ENCODE measurements around the gene DRD2.
"Not testable (repeated sequence)": the region's sequence is repeated elsewhere in the genome, so short reads cannot be mapped to it uniquely, and the experiment has no call there.

The DRD2 gene

GRCh38 chr11:113475160-113475761 lies at the start of gene DRD2:
Gene DRD2, minus strand, starts transcription at chr11:113475398. Its CDS starts 50,747 bp downstream, at chr11:113424651.
- DNase-seq: no peak

- DNase-seq: not testable (repeated sequence)
Measured at GRCh38 chr11:113523906-113524305, 48.7 kb upstream of the DRD2 start.

GRCh38 chr11:113521737-113522517 lies 46.7 kb upstream of the DRD2 start:
- no peak for DNase-seq

DNA sequence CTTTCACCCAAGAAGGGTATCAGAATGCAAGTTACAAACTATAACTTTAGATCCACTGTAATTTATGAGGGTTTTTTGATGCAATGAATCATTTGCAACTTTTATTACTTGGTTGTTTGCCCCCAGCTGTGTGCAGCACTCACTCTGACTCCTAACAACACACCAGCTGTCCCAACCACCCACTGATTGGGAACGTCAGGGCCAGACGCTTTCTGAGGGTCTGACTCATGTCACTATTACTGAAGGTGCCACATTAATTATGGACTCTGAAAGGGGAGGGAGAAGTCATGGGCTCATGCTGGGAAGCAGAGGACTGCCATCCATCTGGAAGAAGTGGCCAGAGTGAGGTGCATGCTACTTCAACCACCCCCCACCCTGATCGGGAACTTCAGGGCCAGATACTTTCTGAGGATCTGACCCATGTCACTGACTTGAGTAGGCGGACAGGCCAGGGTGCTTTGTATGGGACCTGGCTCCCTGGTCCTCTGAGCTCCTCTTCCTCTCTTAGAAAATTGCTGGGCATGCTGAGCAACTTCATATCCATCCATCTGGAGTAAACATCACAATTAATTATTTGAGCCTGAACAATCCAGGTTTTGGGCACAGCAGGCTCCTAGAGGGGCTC lies 44.9 kb upstream of the DRD2 start:
- DNase-seq: no peak

DNA sequence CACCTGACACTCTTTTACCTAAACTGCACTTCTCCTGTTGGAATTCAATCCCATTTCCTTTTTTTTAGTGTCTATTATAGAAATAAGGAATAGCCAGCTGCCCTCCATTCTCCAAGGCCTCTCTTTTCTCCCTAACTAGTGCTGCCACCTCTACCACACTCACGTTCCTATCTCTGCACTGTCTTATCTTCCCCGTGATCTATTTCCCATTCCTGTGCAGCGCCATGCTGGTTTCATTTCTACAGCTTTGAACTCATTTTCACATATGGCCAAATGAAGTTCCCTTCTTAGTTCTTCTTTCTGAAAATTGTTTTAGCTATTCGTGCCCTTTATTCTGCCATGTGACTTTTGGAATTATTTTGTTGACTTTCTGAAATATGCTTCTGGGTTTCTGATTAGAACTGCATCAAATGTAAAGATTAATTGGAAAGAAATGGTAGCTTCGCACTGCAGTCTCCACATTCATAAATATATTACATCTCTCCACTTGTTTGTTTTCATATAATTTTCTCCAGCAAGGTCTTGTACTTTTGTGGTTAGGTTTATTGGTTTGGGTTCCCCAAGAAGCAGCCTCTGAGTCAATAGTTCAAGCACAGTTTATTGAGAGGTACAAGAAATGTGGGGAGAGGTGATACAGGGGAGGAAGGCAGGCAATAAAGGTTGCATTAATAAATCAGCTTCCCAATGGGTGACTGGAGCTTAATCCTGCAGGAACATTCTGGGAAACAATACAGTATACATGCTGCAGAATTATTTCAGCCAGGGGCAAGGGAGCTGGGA lies 43.7 kb upstream of the DRD2 start:
- no peak for DNase-seq

DNA sequence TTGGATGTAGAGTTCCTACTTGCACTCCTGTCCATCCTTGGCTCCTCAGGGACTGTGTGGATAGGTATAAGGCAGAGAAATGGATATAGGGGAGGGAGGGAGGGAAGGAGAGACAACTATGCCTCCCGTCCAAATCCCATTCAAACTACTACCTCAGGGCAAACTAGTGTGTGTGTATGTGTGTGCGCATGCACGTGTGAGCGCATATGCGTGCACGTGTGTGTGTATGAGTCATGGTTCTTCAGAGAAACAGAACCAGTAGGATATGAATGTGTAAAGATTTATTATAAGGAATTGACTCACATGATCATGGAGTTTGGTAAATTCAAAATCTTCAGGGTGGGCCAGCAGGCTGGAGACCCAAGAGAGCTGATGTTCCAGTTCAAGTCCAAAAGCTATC lies 42.2 kb upstream of the DRD2 start:
- DNase-seq: no peak

DNA sequence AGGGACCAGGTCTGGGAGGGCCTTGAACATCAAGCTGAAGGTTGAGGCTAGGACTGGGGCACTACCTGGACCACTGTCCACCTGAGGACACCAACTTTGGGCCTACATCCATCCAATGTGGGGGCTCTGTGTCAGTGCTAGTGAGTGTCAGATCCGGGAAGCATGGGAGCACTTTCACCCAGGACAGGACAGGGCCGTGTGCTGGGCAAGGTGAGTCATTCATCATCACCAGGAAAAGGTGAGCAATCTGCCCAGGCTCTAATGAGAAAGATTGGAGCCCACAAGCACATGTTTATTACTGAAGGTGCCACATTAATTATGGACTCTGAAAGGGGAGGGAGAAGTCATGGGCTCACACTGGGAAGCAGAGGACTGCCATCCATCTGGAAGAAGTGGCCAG lies 39.7 kb upstream of the DRD2 start:
- DNase-seq: no peak

DNA sequence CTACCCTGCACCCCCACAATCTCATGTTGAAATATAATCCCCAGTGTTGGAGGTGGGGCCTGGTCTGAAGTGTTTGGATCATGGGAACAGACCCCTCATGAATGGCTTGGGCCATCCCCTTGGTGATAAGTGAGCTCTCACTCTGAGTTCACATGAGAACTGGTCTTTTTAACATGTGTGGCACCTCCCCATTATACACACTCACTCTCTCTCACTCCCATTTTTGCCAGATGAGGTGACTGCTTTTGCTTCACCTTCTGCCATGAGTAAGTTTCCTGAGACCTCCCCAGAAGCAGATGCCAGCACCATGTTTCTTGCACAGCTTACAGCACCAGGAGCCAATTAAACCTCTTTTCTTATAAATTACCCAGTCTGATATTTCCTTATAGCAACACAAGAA lies 32.1 kb upstream of the DRD2 start:
- DNase-seq: no peak

DNA sequence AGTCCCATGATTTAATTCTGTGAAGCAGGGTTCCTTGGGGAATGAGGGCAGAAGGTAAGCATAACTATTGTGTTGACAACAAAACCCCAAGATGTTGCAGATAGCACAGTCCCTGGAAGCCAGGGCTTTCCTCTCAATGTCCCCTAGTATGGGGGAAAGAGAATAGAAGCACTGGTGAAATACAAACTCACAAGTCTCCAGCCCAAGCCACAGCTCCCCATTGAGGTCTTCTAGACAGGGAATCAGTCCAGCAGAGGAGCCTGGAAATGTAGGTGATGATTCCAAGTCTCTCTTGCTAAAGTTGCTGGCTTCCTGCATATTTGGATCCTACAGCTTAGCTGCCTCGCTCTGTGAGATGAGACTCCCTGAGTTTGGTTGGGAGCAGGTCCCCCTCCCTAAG lies 31.7 kb upstream of the DRD2 start:
- DNase-seq: no peak

DNA sequence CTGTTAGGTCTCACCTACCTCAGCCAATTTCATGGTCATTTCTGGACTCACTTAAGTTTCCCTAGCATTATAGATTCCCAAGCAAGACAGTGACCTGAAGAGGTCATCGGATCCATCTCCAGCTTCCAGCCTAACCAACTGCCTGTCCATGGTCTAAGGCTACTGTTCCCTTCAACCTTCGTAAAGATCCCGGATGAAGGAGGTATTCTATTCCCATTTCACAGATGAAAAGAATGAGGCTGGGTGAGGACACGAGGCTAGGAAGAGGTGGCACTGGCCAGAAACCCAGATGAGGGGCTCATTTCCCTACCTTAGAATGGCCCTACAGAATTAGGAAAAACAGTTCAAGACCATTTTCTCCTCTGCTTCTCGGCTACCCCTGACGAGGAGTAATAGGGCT lies 31.3 kb upstream of the DRD2 start:
- DNase-seq: no peak

- DNase-seq: no peak
Measured at GRCh38 chr11:113505541-113506375, 30.6 kb upstream of the DRD2 start.

DNA sequence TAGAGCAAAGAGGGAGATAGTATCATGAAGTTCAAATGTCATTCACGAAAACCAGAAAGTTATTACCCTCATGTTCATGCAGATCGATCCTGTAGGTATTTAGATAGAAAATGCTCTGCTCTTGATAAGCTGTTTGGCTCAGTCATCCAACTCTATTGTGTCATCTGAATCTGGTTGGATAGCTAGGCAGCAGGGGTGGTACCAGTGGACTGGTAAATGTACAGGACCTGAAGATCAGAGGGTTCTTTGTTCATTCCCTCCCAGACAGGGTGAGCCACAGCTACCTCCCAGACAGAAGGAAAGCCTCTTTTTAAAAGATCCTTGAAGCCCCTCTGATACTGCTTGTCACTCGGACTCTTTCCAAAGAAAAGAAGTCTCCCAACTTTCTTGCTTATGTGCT lies 29.8 kb upstream of the DRD2 start:
- no peak for DNase-seq

DNA sequence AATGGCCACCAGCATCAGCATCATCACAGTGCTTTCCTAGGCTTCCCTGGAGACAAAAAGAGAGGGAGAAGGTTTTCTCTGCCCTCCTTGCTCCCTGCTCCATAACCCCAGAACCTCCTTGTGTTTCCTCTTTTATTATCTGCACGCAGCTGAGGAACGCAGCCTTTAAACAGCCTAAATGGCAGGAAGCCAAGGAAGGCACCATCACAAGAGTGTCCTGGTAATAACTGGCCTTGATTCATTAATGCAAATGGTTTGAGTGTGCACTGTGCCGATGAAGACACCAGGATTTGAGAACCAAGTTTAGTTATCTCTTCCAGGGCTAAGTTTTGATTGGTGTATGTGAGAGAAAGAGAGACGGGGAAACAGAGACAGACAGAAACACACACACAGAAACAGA lies 29.4 kb upstream of the DRD2 start:
- no peak for DNase-seq

- no peak for DNase-seq
Measured at GRCh38 chr11:113504071-113504470, 28.9 kb upstream of the DRD2 start.

DNA sequence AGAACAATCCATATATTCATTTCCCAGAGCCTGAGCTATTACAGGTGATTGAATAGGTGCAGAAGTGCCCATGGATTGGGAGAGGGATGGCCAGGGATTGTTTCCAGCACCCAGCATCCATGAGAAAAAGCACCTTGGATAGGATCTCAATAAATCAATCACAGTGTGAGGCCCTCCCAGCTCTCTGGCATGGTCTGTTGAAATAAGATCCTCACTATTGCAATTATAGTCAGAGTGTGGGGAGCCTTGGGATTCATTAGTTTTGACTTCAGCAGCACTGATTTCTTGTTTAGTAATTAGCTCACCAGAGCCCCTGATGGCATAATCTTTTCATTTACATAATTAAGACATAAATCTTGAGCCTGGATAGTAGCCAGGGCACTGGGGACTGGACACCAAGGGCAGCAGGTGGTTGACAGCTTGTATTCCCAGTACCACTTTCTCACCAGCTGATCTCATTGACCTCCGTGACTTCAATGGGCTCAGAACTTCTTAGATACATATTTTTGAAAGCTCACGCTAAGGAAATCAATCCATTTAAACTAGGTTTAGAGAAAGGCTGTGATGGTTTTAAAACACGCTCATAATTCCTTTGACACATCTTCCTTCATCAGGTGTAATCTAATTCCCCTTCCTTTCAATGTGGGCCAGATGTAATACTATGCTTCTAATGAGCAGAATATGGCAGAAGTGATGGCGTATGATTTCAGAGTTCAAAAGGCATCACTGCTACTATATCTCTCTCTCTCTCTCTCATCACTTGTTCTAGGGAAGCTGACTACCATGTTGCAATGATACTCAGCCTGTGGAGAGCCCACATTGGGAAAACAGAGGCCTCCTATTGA lies 22.1 kb upstream of the DRD2 start:
- no peak for DNase-seq

GRCh38 chr11:113496026-113496651 lies 20.9 kb upstream of the DRD2 start:
- no peak for DNase-seq

DNA sequence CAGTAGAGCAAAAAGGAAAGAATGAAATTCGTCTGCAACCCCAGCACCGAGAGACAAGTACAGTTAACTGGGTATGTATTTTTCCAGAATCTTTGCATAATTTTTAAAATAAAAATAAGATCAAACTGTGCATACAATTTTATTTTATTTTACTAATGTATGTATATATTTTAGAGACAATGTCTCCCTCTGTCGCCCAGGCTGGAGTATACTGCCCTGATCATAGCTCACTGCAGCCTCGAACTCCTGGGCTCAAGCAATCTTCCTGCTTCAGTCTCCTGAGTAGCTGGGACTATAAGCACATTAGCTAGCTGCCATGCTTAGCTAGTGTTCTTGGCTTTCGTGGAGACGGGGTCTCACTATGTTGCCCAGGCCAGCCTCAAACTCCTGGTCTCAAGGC lies 18.8 kb upstream of the DRD2 start:
- DNase-seq: no peak

- no peak for DNase-seq
Measured at GRCh38 chr11:113493206-113493605, 18.0 kb upstream of the DRD2 start.

DNA sequence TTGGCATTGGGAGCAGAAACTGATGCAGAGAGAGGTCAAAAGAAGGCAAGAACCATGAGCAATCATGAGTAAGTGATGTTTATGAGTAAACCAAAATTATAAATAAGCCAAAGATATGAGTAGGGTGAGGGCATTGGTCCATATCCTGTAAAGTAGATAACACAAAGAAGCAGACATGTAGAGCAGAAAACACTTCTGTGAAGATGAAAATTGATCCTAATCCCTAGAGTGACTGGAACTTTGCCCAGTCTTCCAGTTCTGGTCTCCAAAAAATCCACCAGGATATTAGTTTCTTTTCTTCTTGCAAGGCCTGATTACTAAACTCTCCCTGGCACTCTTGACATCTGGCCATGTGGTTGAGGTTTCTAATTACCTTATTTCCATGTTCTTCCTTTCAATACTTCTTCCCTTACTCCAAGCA lies 13.7 kb upstream of the DRD2 start:
- DNase-seq: no peak

DNA sequence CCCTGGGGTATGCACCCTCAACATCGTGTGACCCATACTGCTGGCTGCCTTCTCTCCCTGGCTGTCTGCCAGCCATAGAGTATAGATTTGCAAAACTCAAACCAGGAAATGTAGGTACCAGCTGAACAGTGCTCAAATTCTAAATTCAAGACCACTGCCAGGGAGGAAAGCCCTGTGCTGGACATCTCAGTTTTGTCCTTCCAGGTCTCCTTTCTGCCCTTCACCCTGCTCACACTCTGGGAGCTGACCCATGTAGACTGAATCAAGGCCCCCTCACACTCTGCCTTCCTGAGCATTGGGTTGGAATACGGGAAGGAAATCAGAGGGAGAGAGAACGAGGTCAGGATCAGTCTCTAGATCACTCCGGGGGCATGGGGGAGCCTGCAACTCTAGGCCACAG lies 12.4 kb upstream of the DRD2 start:
- DNase-seq: no peak

DNA sequence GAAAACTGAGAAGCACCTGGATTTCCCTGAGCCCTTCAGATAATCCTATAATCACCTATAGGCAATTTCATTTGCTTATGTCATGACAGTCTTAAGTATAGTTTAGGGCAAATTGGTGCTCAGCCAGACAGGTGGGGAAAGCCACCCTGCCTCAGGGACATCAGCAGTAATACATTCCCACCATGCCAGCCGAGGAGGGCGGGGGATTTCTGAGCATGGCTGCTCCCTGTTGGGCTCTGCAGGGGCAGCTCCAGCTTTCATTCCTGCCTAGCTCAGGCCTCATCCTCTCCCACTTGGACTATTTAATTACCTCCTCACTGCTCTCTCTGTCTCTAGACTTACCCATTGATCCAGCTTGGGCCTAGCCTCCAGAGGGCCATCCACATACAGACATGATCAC lies 9.0 kb upstream of the DRD2 start:
- DNase-seq: no peak
